K562 treated with DMSO at 1 percent for 24 hours (cell line): ENCODE data around the gene CYP26B1. TPM values are rescaled to one million over a fixed set of nuclear protein-coding genes. Genes with fewer than 3 reads are reported as not detected.

ENCODE experiments used
- total RNA-seq: library from RNA; unstranded; fragments of 300-600 nt; gene quantifications from 2 replicates; pipeline ENCODE4 v1.2.3, GENCODE V29; 2022; ENCODE audit warnings: low read depth; ENCODE audit not compliant: insufficient read depth

The CYP26B1 gene
- total RNA-seq, result not detected in 2 replicates

GRCh38 chr2:72147303-72147971 is at the start of gene CYP26B1:
Gene CYP26B1, minus strand, starts transcription at chr2:72147862. Its CDS starts 28 bp downstream, at chr2:72147834.

